ENCODE data around the gene NIPAL3. TPM values are rescaled to one million over a fixed set of nuclear protein-coding genes. Genes with fewer than 3 reads are reported as not detected.

The NIPAL3 gene
- total RNA-seq, 1 experiment from 2014 or later, result 6.5 TPM

DNA sequence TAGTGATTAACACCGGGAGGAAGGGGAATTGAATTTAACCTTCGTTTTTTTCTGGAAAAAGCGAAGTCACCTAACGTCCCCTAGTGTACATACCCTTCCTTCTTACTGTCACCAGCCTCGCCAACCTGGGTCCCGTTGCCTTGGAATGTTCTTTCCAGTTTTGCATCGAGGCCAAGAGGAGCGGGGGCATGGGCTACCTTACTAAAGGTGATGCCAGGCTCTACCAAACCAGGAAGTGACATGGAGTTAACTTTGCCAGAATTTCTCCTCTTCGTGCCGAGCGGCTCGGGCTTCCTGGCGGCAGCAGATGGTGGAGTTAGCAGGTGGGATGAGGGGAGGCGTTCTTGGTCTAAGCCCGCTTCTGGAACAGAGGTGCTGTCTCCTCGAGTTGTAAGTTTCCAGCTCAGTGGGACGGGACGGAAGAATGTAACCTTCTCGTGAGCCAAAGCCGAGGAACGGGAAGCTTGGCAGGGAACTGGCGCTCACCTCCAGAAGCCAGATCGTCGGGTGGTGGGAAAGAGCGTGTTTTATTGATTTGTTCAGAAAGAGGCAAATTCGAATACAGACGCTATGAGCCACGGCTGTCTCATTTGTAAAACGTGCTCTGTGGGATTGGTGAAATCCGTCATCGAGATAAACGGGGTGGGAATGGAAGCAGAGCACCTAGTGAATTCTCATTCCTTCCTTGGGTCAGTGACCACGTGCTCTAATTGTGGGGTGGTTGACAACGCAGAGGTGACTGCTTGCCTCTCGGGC is 486 bp downstream of the NIPAL3 start:
- H3K9me3 ChIP-seq (ENCODE audit: low read depth, low read length, poor library complexity, severe bottlenecking), result no peaks in the 10 kb centered on the region
- intact Hi-C loops (cut with micrococcal nuclease; ENCODE audit: unreplicated experiment), result loop anchor here (1.0 kb wide), 1 partner anchor 86 kb away; the partner anchor contains the start of gene RCAN3
- DNase-seq (ENCODE audit: low spot score), result no peak
- H3K36me3 ChIP-seq (ENCODE audit: insufficient read depth, low read length, poor library complexity, severe bottlenecking), result no peaks in the 10 kb centered on the region
- ChIA-PET CTCF (interaction anchor here (0.6 to 1.7 kb wide), 6 partner anchors 8 to 414 kb away, joined by 3 to 10 read pairs (median 4); partner anchors contain the start of gene RCAN3), POLR2A (ENCODE audit: low non-redundant PET) (no interaction called here)
- TF ChIP-seq, protein P1, sequence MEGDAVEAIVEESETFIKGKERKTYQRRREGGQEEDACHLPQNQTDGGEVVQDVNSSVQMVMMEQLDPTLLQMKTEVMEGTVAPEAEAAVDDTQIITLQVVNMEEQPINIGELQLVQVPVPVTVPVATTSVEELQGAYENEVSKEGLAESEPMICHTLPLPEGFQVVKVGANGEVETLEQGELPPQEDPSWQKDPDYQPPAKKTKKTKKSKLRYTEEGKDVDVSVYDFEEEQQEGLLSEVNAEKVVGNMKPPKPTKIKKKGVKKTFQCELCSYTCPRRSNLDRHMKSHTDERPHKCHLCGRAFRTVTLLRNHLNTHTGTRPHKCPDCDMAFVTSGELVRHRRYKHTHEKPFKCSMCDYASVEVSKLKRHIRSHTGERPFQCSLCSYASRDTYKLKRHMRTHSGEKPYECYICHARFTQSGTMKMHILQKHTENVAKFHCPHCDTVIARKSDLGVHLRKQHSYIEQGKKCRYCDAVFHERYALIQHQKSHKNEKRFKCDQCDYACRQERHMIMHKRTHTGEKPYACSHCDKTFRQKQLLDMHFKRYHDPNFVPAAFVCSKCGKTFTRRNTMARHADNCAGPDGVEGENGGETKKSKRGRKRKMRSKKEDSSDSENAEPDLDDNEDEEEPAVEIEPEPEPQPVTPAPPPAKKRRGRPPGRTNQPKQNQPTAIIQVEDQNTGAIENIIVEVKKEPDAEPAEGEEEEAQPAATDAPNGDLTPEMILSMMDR (conservative IDR thresholded peaks at IDR 0.05; ENCODE audit: low read depth, low read length), result no peak
- no peak for TF ChIP-seq EZH2 (IDR thresholded peaks at IDR 0.05; ENCODE audit: borderline replicate concordance, low read depth, low read length, poor library complexity, severe bottlenecking)
- H3K27me3 ChIP-seq (replicated peaks; ENCODE audit: insufficient read depth, low read depth, low read length, poor library complexity), result no peaks in the 10 kb centered on the region
- H3K4me3 ChIP-seq (ENCODE audit: low read depth, low read length, poor library complexity, severe bottlenecking), result peak overlapping the region; percentile 61
- H3K27ac ChIP-seq (ENCODE audit: low read depth, low read length, poor library complexity, severe bottlenecking), result no peak overlapping the region
- no TSS peak for BruUV-seq (replicated peaks)
- peaks cover 29% of the 10 kb centered on the region for H3K4me1 ChIP-seq (ENCODE audit: insufficient read depth, low read length, poor library complexity, severe bottlenecking)

DNA sequence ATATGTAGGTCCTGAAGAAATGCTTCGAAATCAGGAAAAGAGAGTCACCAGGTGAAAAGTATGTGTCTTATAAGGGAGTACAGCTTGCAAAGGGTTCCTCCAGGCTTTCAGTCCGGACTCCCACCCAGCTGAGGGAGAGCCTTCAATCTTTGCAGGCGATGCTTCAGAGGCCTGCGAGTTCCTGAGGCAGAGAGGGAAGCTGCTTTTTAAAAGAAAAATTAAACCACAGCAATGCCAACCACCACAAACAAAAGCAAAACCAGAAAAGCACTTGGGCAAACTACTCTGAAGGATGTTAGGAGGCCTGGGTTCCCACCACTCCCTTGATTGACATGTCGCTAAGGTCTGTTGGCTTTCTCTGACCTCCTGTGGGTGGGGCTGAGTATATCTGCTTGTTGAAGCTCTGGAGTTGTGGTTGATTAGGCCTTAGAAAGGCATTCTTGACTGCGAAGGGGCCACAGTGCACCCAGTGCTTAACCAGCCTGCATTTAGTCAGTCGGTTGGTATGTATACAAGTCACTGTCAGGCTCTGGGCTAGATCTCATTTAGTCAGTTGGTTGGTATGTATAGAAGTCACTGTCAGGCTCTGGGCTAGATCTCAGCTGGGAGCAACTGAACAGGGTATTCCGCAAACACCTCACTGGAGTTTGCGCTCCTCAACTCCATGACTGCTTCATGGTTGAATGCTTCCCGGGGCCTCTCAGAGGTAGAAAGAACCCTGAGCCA is 1.2 kb downstream of the NIPAL3 start:
- Histone ChIP-seq H3K27me3 (replicated peaks; ENCODE audit: insufficient read depth, low read depth, low read length, poor library complexity) (no peaks in the 10 kb centered on the region), H3K4me3 (ENCODE audit: low read depth, low read length, poor library complexity, severe bottlenecking) (peak overlapping the region; percentile 61), H3K4me1 (ENCODE audit: insufficient read depth, low read length, poor library complexity, severe bottlenecking) (peaks cover 29% of the 10 kb centered on the region), H3K36me3 (ENCODE audit: insufficient read depth, low read length, poor library complexity, severe bottlenecking) (no peaks in the 10 kb centered on the region), H3K27ac (ENCODE audit: low read depth, low read length, poor library complexity, severe bottlenecking) (no peak overlapping the region), H3K9me3 (ENCODE audit: low read depth, low read length, poor library complexity, severe bottlenecking) (no peaks in the 10 kb centered on the region)
- CTCF ChIA-PET, result no interaction called here
- BruUV-seq (replicated peaks), result no TSS peak
- TF ChIP-seq, protein P1 (conservative IDR thresholded peaks at IDR 0.05; ENCODE audit: low read depth, low read length), result no peak
- no peak for TF ChIP-seq EZH2 (IDR thresholded peaks at IDR 0.05; ENCODE audit: borderline replicate concordance, low read depth, low read length, poor library complexity, severe bottlenecking)
- DNase-seq (ENCODE audit: low spot score), result no peak
- POLR2A ChIA-PET (ENCODE audit: low non-redundant PET), result no interaction called here
- intact Hi-C loops (cut with micrococcal nuclease; ENCODE audit: unreplicated experiment), result no loop called here

DNA sequence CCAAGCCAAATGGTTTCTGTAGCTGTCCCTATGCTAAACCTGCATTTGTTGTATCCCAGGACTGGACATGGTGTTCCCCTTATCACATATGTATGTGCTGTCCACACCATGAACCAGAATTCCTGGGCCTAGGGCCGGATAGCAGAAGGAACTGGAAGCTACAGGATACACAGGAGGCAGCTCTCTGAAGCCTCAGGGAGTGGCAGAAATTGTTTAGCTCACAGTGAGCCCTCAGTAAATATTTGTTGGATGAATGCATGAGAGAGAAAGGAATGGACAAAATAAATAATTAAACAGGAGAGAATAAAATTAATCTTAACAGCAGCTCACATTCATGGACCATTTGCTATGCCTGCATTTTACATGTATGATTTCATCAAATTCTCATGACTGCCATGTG is 2.1 kb downstream of the NIPAL3 start:
- Histone ChIP-seq H3K27me3 (replicated peaks; ENCODE audit: insufficient read depth, low read depth, low read length, poor library complexity) (no peaks in the 10 kb centered on the region), H3K4me3 (ENCODE audit: low read depth, low read length, poor library complexity, severe bottlenecking) (no peak overlapping the region), H3K36me3 (ENCODE audit: insufficient read depth, low read length, poor library complexity, severe bottlenecking) (no peaks in the 10 kb centered on the region), H3K9me3 (ENCODE audit: low read depth, low read length, poor library complexity, severe bottlenecking) (no peaks in the 10 kb centered on the region), H3K4me1 (ENCODE audit: insufficient read depth, low read length, poor library complexity, severe bottlenecking) (peaks cover 29% of the 10 kb centered on the region), H3K27ac (ENCODE audit: low read depth, low read length, poor library complexity, severe bottlenecking) (no peak overlapping the region)
- DNase-seq (ENCODE audit: low spot score), result no peak
- ChIA-PET POLR2A (ENCODE audit: low non-redundant PET) (no interaction called here), CTCF (no interaction called here)
- TF ChIP-seq EZH2 (IDR thresholded peaks at IDR 0.05; ENCODE audit: borderline replicate concordance, low read depth, low read length, poor library complexity, severe bottlenecking), result no peak
- TF ChIP-seq, protein P1 (conservative IDR thresholded peaks at IDR 0.05; ENCODE audit: low read depth, low read length), result no peak
- no TSS peak for BruUV-seq (replicated peaks)
- intact Hi-C loops (cut with micrococcal nuclease; ENCODE audit: unreplicated experiment), result no loop called here
